Vagina (tissue), 2 donors: Measurements from ENCODE around the gene PACS2.

Source experiments
- POLR2AphosphoS5 ChIP-seq, 2 donors: sonication (generic); formaldehyde crosslinking; IDR thresholded peaks; one replicate each; pipeline ENCODE4 v1.9.0; 2017; ENCODE audit warnings: antibody characterized with exemption in 2 of 2, mild to moderate bottlenecking in 2 of 2, low read depth in 1 of 2; ENCODE audit not compliant: insufficient read depth in 1 of 2
- TF ChIP-seq, protein P1 (sequence below), 3 experiments: fragments of 450-650 bp in 2 of 3; fragments of 200-600 bp in 1 of 3; sonication (generic) in 1 of 3; IDR thresholded peaks; one replicate each; pipeline ENCODE4 v1.5.1; 2017 to 2019; ENCODE audit warnings: antibody characterized with exemption in 3 of 3, mild to moderate bottlenecking in 2 of 3, moderate library complexity in 2 of 3

- TF ChIP-seq, protein P1, sequence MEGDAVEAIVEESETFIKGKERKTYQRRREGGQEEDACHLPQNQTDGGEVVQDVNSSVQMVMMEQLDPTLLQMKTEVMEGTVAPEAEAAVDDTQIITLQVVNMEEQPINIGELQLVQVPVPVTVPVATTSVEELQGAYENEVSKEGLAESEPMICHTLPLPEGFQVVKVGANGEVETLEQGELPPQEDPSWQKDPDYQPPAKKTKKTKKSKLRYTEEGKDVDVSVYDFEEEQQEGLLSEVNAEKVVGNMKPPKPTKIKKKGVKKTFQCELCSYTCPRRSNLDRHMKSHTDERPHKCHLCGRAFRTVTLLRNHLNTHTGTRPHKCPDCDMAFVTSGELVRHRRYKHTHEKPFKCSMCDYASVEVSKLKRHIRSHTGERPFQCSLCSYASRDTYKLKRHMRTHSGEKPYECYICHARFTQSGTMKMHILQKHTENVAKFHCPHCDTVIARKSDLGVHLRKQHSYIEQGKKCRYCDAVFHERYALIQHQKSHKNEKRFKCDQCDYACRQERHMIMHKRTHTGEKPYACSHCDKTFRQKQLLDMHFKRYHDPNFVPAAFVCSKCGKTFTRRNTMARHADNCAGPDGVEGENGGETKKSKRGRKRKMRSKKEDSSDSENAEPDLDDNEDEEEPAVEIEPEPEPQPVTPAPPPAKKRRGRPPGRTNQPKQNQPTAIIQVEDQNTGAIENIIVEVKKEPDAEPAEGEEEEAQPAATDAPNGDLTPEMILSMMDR (IDR thresholded peaks at IDR 0.05), result no peak
- TF ChIP-seq POLR2AphosphoS5 (IDR thresholded peaks at IDR 0.05; ENCODE audit: insufficient read depth in 1 of 2, low read depth in 1 of 2), result no peak
Observed at GRCh38 chr14:105337433-105337832, 22.9 kb downstream of the PACS2 start.
